AG08395 (cell line): ENCODE data around the gene SLX9.

ENCODE experiments used
- DNase-seq: peaks from one replicate; pipeline ENCODE4 v3.0.0; 2012; ENCODE audit warnings: mixed read lengths, low spot score

Gene SLX9

GRCh38 chr21:44991538-44992483, 52.0 kb downstream of the SLX9 start:
- DNase-seq, result no peak

GRCh38 chr21:44992608-44993031, 52.8 kb downstream of the SLX9 start:
- DNase-seq, result no peak

- no peak for DNase-seq
These were observed 53.7 kb downstream of the SLX9 start for GRCh38 chr21:44993321-44994046.

- no peak for DNase-seq
These were observed 54.3 kb downstream of the SLX9 start for GRCh38 chr21:44994047-44994694.

- DNase-seq, result no peak
These were observed 55.0 kb downstream of the SLX9 start for GRCh38 chr21:44994695-44995342.

- no peak for DNase-seq
These were observed 55.6 kb downstream of the SLX9 start for GRCh38 chr21:44995343-44995941.

- no peak for DNase-seq
These were observed 56.3 kb downstream of the SLX9 start for GRCh38 chr21:44996096-44996495.

GRCh38 chr21:44996501-44996921, 56.7 kb downstream of the SLX9 start:
- DNase-seq, result no peak

- no peak for DNase-seq
These were observed 57.4 kb downstream of the SLX9 start for GRCh38 chr21:44996983-44997936.

GRCh38 chr21:44998086-44998620, 58.3 kb downstream of the SLX9 start:
- no peak for DNase-seq

- DNase-seq, result no peak
These were observed 59.0 kb downstream of the SLX9 start for GRCh38 chr21:44998621-44999427.

GRCh38 chr21:44999428-44999971, 59.7 kb downstream of the SLX9 start:
- DNase-seq, result no peak

- DNase-seq, result no peak
These were observed 60.3 kb downstream of the SLX9 start for GRCh38 chr21:44999972-45000636.

GRCh38 chr21:45000637-45001133, 60.9 kb downstream of the SLX9 start:
- no peak for DNase-seq

GRCh38 chr21:45001134-45002095, 61.6 kb downstream of the SLX9 start:
- DNase-seq, result peak; percentile 92

- no peak for DNase-seq
These were observed 62.8 kb downstream of the SLX9 start for GRCh38 chr21:45002381-45003204.
